ENCODE data around the gene TRIM72. TPM values are rescaled to one million over a fixed set of nuclear protein-coding genes. Genes with fewer than 3 reads are reported as not detected.
A peak's percentile ranks its signal among the peaks of the same experiment; 100 is the strongest.
"Not testable (repeated sequence)": the region's sequence is repeated elsewhere in the genome, so short reads cannot be mapped to it uniquely, and the experiment has no call there.

TRIM72 gene
- total RNA-seq, 1 experiment from 2014 or later: not detected

DNA sequence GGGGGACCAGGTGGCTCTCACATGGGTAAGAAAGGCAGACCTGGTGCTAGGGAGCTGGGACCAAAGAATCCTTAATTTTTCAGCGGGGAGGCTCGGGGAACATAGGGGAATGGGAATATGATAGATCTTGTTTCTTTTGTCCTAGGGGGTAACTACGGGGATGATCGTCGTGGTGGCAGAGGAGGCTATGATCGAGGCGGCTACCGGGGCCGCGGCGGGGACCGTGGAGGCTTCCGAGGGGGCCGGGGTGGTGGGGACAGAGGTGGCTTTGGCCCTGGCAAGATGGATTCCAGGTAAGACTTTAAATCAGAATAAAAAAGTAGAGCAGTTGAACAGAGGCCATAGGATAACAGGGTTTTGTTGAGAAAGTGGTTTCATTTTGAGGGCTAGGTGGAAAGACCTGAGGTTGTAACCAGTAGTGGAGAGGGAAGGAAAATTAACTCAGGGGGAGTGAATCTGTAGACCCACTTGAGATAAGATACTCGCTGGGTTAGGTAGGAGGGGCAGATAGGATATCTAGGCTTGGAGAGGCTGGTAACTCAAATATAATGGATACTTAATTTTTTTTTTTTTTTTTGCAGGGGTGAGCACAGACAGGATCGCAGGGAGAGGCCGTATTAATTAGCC, 23.0 kb upstream of the TRIM72 start:
- no peak for DNase-seq (ENCODE audit: low read depth)

DNA sequence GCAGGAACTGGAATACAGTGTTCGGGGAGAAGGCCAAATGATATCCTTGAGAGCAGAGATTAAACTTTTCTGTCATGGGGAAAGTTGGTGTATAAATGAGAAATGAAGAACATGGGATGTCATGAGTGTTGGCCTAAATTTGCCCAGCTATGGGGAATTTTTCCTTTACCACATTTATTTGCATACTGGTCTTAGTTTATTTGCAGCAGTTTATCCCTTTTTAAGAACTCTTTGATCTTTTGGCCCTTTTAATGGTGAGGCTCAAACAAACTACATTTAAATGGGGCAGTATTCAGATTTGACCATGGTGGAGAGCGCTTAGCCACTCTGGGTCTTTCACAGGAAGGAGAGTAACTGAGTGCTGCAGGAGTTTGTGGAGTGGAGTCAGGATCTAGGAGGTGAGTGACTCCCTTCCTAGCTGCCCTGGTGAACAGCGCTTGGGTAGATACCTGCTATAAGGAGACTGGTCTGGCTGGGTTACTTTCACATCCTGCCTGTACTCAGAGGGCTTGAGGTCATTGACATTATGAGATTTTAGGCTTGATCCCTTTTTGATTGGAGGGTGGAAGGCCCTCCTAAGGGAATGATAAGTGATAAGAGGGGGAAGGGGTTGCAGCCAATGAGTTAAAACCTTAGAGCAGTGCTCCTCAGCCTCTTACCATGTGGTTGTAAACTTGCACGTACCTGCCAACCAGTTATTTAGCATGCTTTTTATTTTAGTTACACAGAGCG, 22.1 kb upstream of the TRIM72 start:
- no peak for DNase-seq (ENCODE audit: low read depth)

DNA sequence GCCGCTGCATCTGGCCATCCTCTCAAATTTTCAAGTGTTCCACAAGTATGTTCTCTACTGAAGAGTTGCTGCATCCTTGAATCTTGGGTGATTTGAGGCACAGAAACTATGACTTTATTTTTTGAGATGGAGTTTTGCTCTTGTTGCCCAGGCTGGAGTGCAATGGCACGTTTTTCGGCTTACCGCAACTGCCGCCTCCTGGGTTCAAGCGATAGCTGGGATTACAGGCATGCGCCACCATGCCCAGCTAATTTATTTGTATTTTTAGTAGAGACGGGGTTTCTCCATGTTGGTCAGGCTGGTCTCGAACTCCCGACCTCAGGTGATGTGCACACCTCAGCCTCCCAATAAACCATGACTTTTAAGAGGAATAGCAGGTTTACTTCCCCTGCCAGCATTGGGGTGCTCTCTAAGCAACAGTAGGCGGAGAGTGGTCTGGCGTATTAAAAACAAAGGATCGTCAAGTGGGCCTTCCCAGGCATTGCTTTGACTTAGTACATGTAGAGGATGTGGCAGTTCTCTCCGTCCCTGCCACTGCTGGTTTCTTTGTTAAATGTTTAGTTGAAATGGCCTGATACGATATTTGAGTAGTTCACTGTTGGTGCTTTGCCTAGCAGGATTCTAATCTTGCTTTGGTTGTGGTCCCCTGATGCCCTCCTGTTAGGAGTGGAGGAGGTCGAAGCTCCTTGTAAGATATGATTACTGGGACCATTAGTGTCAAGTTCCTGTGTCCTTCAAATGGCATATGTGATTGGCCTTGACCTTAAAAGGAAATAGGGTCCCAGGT, 20.9 kb upstream of the TRIM72 start:
- DNase-seq (ENCODE audit: low read depth): no peak

DNA sequence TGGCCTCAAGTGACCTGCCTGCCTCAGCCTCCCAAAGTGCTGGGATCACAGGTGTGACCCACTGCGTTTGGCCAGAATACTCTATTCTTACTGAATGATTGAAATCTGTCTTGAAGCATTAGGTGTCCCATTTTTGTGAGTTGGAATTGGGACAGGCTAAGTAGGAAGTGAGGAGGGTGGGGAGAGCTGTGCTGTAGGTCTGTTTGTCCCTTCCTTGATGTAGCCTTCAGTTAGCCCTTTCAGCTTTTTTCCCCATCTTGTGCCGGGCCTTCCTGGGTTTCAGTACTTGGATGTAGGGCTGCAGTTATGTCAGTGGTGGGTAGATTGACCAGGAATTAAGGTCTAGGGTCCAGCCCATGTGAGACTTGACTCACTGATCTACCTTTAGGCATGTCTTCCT, 20.0 kb upstream of the TRIM72 start:
- DNase-seq (ENCODE audit: low read depth): no peak

DNA sequence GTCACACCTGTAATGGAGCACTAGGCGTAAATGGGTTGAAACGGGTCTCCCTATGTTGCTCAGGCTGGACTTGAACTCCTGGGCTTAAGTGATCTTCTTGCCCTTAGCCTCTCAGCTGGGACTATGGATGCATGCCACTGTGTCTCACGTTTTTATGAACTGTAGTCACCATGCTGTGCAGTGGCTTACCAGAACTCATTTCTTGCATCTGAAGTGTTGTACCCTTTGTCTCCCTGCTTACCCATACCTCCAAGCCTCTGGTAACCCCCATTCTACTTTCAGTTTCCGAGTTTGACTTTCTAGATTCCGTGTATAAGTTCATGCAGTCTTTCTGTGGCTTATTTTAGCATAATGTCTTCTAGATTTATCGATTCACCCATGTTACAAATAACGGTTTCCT, 19.0 kb upstream of the TRIM72 start:
- no peak for DNase-seq (ENCODE audit: low read depth)

DNA sequence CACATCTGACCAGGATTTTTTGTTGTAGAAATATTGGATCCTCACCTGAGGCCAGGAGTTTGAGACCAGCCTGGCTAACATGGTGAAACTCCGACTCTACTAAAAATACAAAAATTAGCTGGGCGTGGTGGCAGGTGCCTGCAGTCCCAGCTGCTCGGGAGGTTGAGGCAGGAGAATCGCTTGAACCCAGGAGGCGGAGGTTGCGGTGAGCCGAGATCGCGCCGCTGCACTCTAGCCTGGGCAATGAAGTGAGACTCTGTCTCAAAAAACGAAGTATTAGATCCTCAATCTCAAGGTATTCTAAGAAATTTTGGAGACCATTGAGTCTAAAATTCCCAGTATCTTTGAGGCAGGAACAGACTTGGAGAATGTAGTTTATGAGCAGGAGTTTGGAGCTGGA, 18.1 kb upstream of the TRIM72 start:
- DNase-seq (ENCODE audit: low read depth): not testable (repeated sequence)

DNA sequence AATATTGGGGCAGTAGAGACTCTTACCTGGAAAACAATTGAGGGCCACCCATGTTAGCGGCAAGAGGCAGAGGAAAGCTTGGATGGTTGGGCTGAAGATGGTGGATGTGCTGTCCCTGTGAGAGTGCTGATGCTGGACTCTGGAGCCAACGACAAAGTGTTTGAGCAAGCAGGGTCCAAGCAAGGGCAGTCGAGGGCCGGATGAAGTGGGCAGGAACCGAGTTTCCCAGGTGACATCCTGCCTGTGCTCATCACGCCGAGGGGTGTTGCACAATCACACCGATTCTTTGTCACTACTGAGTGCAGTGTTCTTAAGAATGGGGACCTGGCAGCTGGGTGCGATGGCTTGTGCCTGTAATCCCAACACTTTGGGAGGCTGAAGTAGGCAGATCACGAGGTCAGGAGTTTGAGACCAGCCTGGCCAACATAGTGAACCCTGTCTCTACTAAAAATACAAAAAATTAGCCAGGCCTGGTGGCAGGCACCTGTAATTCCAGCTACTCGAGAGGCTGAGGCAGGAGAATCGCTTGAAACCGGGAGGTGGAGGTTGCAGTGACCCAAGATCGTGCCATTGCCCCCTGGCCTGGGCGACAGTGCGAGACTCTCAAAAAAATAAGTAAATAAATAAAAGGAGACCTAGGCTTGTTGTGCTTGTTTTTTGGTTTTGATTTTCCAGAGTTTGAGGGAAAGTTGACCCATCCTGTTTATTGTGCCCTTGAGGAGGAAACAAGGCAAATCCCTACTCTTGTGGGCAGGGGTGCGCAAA, 17.4 kb upstream of the TRIM72 start:
- no peak for DNase-seq (ENCODE audit: low read depth)

DNA sequence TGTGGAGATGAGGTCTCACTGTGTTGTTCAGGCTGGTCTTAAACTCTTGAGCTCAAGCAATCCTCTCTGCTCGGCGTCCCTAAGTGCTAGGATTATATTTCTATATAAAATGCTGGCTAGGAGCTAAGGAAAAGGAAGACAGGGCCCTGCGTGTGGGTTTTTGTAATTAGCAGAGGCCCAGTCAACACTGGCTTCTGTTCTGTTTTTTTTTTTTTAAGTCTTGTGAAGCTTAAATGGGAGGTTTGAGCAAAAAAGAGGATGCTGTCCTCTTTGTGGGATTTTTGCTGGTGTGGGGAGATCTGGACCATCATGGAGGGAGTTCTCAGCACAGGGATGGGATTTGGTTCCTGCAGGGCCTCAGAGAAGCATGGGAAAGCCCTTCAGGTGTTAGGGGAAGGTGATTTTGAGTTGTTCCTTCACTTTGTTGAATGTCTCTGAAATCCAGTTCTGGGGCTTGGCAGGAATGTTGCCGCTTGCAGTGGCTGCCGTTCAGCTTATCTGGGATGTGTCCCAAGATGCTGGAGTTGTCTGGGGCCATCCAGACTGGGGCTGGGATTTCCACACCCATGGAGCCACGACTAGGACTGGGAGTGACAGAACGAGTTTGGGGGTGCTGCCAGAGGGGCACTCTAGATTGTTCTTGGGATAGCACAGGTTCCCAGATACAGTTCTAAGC, 15.6 kb upstream of the TRIM72 start:
- DNase-seq (ENCODE audit: low read depth): no peak

DNA sequence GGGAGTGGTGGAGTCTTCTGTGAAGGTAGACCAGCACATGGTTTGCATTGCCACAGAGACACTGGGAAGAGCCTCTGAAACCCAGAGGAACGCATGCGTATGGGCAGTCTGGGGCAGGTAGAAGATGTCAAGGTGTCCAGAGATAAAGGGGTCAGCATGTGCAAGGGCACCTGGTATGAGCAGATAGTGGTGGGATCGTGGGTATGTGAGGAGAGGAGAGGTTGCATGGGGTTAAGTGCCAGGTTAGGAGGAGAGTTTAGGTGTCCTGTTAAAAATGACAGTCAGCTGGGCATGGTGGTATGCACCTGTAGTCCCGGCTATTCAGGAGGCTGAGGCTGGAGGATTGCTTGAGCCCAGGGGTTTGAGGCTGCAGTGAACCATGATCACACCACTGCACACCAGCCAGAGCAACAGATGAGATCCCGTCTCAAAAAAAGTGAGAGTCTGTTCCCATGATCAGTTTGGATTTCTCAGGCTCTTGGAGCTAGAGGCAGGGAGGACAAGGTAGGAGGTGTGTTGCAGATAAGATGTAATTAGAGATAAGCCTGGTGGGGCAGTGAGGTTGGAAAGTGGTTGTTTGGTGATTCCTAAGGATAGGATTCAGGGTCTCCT, 14.4 kb upstream of the TRIM72 start:
- DNase-seq (ENCODE audit: low read depth): no peak

DNA sequence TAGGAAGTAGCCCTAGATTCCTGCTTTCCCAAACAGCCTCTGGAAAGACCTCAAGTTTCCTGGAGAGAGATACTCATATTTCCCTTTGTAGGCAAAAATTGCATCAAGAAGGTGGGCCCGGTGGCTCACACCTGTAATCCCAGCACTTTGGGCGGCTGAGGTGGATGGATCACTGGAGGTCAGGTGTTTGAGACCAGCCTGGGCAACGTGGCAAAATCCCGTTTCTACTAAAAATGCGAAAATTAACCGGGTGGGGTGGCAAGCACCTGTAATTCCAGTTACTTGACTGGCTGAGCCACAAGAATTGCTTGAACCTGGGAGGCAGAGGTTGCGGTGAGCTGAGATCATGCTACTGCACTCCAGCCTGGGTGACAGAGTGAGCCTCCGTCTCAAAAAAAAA, 13.8 kb upstream of the TRIM72 start:
- DNase-seq (ENCODE audit: low read depth): not testable (repeated sequence)

DNA sequence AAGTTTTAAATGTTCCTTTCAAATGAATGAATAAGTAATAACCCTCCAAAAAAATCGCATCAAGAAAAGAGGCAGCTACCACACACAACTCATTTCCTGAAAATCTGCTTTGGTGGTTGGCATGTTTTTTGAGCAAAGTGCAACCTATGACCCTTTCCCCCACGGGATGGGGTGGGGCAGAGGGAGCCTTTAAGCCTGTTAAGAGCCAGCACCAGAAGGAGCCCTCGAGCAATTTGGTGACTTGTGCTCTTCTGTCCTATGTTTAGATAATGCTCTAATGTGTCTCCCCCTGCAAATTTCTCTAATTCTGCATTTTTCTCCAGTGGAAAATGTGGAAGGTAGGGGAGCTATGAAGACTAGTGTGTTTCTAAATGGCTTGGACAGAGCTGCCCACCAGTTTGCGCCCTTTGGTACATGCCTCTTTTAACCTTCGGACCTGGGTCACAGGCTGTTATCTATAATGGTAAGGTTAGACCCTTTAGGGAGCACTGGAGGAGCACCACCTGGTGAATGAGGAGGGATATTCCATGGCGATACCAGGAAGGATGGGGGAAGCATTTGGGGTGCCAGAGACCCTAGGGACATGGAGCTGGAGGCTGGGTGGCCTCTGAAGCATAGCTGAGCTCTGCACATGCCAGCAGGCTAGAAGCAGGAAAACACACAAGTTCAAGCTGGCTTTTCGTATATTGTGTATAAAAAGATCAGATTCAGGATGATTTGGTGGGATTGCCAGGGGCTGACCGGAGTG, 12.9 kb upstream of the TRIM72 start:
- peak; percentile 72 for DNase-seq (ENCODE audit: low read depth)

DNA sequence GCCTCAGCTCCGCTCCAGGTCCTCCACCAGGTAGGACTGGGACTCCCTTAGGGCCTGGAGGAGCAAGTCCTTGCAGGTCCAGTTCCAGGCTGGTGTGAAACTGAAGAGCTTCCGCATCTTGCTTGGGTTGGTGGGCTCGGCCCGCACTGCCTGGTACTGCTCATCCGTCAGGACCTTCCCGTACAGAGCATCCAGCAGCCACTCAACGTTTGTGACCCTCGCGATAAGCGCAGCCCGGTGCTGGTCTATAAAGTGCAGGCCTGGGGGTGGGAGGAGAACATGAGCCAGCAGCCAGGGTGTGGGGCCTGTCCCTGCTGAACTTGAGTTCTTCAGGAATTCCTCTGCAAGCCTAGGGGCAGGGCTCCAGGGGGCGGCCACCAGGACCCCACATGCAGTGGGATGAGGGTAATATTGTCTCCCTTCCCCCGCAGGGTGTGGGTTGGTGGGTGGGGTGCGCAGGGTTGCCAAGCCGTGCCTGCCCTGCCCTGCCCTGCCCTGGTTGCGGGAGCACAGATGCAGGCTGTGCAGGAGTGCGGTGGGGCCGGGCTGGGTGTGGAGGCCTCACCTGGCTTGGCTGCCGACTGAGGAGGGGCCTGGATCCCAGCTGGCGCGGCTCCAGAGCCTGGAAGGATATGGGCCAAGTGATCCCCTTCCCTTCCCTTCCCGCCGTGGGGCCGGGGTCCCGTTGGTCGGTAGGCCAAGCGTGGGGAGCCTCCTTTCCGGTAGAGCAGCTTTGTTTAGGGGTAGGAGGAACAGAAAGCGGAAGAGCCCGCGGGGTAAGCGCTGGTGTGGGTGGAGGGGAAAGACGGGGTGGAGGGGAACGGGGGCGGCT, 12.1 kb upstream of the TRIM72 start:
- DNase-seq (ENCODE audit: low read depth): no peak

DNA sequence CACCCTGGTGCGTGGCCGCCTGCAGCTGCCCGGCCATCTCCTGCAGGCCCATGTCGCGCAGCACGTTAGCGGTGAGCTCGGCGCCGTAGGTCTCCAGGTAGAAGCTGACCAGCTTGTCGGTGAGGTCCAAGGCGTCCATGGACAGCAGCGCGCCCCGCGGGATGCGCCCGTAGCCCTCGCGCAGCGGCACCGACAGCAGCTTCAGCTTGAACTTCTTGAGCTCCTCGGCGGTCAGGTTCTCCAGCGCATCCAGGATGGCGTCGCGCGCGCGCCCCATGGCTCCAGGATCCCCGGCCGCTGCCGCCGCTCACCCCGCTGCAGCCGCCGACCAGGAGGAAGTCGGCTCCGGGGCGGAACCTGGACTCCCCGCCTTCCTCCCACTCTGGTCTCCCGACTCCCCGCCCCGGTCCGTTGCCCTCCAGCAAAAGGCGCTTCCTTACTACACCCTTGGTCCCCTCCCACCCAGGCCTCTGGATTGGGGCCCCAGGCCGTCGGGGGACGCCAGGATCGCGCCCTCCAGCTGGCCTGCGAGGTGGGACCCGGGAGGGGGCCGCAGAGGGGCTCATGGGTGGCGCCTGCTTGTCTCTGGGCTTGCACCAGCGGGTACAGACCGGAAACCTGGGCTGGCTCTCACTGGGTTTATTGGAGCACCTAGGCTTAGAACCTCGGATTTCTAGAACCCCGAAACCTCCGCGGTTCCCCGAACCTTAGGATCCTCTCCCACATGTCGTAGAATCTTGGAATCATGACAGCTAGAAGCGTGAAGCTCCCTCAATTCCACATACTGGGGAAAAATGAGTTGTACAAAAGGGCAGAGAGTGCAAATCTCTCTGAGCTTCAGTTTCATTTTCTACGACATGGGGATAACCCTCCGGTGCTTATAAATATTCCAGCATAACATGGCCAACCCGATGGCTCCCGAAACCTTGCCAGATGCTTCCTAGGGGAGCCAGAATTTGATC, 11.2 kb upstream of the TRIM72 start, which contains the start of gene PYCARD:
PYCARD (minus strand) TSS at position 347 of the 962 bp plus-strand sequence; CDS start at position 277, 70 bp downstream.
- no peak for DNase-seq (ENCODE audit: low read depth)

DNA sequence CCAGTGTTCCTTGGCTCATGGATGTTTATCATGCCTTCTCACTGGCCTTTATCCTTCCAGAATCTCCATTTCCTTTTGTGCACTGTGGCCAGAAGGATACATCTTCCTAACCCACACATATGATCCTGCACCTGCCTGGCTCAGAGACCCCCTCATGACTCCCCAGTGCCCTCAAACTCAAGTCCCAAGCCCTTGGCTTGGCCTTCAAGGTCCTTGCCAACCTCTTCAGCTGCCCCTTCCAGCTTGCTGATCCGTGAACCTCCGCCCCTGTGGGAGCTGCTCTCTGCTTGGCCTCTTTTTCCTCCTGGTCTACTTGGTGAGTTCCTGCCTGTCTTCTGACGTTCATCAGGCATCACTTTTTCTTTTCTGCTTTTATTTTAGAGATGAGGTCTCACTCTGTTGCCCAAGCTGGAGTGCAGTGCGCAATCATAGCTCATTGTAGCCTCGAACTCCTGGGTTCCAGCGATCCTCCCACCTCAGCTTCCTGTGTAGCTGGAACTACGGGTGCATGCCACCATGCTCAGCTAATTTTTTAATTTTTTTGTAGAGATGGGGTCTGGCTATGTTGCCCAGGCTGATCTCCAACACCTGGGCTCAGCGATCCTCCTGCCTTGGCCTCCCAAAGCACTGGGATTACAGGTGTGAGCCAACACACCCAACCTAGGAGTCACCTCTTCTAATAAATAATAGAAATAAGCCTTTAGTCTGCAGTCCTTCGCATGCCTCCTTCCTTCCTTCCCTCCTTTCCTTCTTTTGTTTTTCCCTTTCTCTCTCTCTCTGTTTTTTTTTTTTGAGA, 8.8 kb upstream of the TRIM72 start:
- DNase-seq (ENCODE audit: low read depth): no peak

DNA sequence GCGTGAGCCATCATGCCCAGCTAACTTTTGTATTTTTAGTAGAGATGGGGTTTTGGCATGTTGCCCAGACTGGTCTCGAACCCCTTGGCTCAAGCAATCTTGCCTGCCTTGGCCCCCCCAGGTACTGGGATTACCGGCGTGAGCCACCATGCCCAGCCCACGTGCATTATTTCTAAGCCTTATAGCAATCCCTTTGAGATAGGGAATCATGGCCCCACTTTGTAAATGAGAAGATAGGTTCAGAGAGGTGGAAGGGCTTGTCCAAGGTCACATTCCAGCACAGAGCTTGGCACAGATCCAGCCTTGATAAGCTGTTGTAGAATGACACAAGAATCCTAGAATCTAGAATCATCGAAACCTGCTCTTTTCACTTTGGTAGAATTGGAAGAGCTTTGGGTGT, 7.1 kb upstream of the TRIM72 start:
- no peak for DNase-seq (ENCODE audit: low read depth)

DNA sequence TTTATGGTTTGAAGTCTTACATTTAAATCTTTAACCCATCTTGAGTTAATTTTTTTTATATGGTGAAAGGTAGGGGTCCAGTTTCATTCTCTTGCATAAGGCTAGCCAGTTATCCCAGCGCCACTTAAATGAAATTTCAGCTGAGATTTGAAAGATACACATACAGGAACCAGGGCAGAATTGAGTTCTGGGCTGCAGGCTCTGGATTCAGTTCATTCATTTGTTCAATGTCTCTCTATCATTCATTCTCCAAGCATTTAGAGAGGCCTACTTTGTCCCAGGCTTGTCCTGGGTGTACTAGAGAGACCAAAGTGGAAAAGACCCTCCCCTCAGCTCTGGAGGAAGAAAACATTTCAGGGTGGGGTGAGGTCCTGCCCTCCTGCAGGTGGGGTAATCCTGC, 577 bp upstream of the TRIM72 start:
- DNase-seq (ENCODE audit: low read depth): no peak

DNA sequence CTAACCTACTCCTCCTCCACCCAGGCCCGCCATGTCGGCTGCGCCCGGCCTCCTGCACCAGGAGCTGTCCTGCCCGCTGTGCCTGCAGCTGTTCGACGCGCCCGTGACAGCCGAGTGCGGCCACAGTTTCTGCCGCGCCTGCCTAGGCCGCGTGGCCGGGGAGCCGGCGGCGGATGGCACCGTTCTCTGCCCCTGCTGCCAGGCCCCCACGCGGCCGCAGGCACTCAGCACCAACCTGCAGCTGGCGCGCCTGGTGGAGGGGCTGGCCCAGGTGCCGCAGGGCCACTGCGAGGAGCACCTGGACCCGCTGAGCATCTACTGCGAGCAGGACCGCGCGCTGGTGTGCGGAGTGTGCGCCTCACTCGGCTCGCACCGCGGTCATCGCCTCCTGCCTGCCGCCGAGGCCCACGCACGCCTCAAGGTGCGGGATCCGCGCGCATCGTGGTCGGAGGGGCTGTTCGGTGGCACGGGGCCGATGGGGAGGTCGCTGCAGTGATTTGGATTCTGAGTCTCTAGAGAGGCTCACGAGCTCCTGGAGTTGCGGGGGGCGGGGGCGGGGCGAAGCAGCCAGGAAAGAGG, 878 bp downstream of the TRIM72 start:
- no peak for DNase-seq (ENCODE audit: low read depth)
